Neural progenitor cell (in vitro differentiated cells): ENCODE data around the gene NSFL1C. TPM values are rescaled to one million over a fixed set of nuclear protein-coding genes. Genes with fewer than 3 reads are reported as not detected.

Experiments
- DNase-seq: peaks from one replicate; pipeline ENCODE4 v3.0.0-alpha.2; 2016; ENCODE audit warnings: low spot score
- H2AFZ ChIP-seq: fragments of 200-600 bp; sonication (generic); replicated peaks from 2 replicates; pipeline ENCODE4 v1.6.1; 2016; ENCODE audit warnings: antibody characterized with exemption
- H3F3A ChIP-seq: fragments of 200-600 bp; sonication (generic); 2 replicates; pipeline ENCODE4 v1.6.1; 2016; ENCODE audit warnings: antibody characterized with exemption, low read depth
- H3K27ac ChIP-seq: fragments of 200-600 bp; sonication (generic); 2 replicates; pipeline ENCODE4 v1.5.1; 2016; ENCODE audit warnings: mild to moderate bottlenecking
- H3K27me3 ChIP-seq: fragments of 200-600 bp; sonication (generic); 2 replicates; pipeline ENCODE4 v1.6.1; 2016; ENCODE audit warnings: mild to moderate bottlenecking, moderate library complexity
- H3K36me3 ChIP-seq: fragments of 200-600 bp; sonication (generic); 2 replicates; pipeline ENCODE4 v1.5.1; 2016
- H3K4me1 ChIP-seq: fragments of 200-600 bp; sonication (generic); 2 replicates; pipeline ENCODE4 v1.6.1; 2016; ENCODE audit warnings: mixed run types
- H3K4me2 ChIP-seq: fragments of 200-600 bp; sonication (generic); 2 replicates; pipeline ENCODE4 v1.6.1; 2016
- H3K4me3 ChIP-seq: fragments of 200-600 bp; sonication (generic); 2 replicates; pipeline ENCODE4 v1.5.1; 2016
- H3K79me2 ChIP-seq: fragments of 200-600 bp; sonication (generic); 2 replicates; pipeline ENCODE4 v1.6.1; 2016; ENCODE audit warnings: low read depth
- H3K9ac ChIP-seq: fragments of 200-600 bp; sonication (generic); 2 replicates; pipeline ENCODE4 v1.6.1; 2016
- H3K9me3 ChIP-seq: fragments of 200-600 bp; sonication (generic); 2 replicates; pipeline ENCODE4 v1.5.1; 2016; ENCODE audit warnings: low read depth
- H4K20me1 ChIP-seq: fragments of 200-600 bp; sonication (generic); 2 replicates; pipeline ENCODE4 v1.6.1; 2016; ENCODE audit warnings: low read depth
- H3K27ac Mint-ChIP-seq: 3 replicates; pipeline ENCODE4 v1.8.0; 2021; ENCODE audit warnings: mixed read lengths
- H3K27me3 Mint-ChIP-seq: 2 replicates; pipeline ENCODE4 v1.8.0; 2022; ENCODE audit warnings: low read depth, mild to moderate bottlenecking, inconsistent platforms, moderate library complexity, mixed read lengths; ENCODE audit not compliant: insufficient read depth
- H3K36me3 Mint-ChIP-seq: 3 replicates; pipeline ENCODE4 v1.8.0; 2021; ENCODE audit warnings: mixed read lengths
- H3K4me1 Mint-ChIP-seq: 3 replicates; pipeline ENCODE4 v1.8.0; 2021; ENCODE audit warnings: mixed read lengths
- H3K4me3 Mint-ChIP-seq: 3 replicates; pipeline ENCODE4 v1.8.0; 2021; ENCODE audit warnings: mild to moderate bottlenecking, moderate library complexity, mixed read lengths
- H3K9me3 Mint-ChIP-seq: 3 replicates; pipeline ENCODE4 v1.8.0; 2020; ENCODE audit warnings: mixed read lengths
- EZH2 ChIP-seq: fragments of 200-600 bp; sonication (generic); IDR thresholded peaks from 2 replicates; pipeline ENCODE4 v1.6.1; 2017; ENCODE audit warnings: antibody characterized with exemption, mild to moderate bottlenecking, moderate library complexity
- EZH2phosphoT487 ChIP-seq: fragments of 200-600 bp; sonication (generic); IDR thresholded peaks from 2 replicates; pipeline ENCODE4 v1.6.1; 2017; ENCODE audit warnings: antibody characterized with exemption
- total RNA-seq: library from RNA; depleted of rRNA; stranded (reverse); fragments of >200 nt; gene quantifications from 2 replicates; pipeline ENCODE4 v1.2.3, GENCODE V29; 2015; ENCODE audit warnings: low replicate concordance
- TF ChIP-seq, protein P1 (sequence below): fragments of 200-600 bp; sonication (generic); IDR thresholded peaks from 2 replicates; pipeline ENCODE4 v1.5.1; 2017; ENCODE audit warnings: antibody characterized with exemption, mild to moderate bottlenecking

The NSFL1C gene
- total RNA-seq, 1 donor from 2014 or later = 30.5 TPM

DNA sequence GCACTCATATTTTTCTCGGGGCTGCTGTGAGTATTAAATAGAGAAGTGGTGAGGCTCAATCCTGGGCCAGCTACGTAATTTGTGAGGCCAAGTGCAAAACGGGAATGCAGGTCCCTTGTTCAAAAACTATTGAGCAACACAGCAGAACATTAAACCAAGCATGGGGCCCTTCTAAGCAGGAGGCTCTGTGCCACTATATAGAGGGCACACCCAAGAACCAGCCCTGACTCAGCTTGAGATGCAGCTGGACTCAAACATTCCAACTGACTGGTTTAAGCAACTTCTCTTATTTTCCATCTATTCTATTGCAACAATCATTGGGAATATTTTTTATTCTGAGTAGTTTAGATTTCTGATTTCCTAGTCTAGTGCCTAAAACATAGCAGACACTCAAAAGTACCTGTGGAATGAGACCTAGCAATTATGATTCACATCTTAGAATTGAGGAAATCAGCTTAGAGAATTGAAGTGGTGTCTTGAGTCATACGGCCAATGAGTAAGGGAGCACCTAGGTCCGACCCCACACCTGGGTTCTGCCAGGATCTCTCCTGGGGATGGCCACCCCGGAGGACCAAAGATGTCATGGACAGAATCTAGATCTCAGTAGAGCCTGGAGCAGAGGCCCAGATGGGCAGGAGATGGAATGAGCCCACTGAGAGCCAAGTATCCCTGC, 23.3 kb upstream of the NSFL1C start:
- H3K4me1 Mint-ChIP-seq = no peaks in the 10 kb centered on the region
- Histone ChIP-seq H3K27me3 (peaks cover 28% of the 10 kb centered on the region), H3K9ac (no peak overlapping the region), H3K4me3 (no peak overlapping the region), H3K27ac (no peak overlapping the region), H3K79me2 (no peaks in the 10 kb centered on the region), H4K20me1 (no peaks in the 10 kb centered on the region), H3K9me3 (no peaks in the 10 kb centered on the region), H2AFZ (no peak overlapping the region), H3F3A (no peaks in the 10 kb centered on the region), H3K4me2 (no peak overlapping the region), H3K36me3 (no peaks in the 10 kb centered on the region), H3K4me1 (no peaks in the 10 kb centered on the region)
- no peak for DNase-seq
- H3K4me3 Mint-ChIP-seq = no peak overlapping the region
- no peak for TF ChIP-seq EZH2
- TF ChIP-seq EZH2phosphoT487 = no peak
- TF ChIP-seq, protein P1, sequence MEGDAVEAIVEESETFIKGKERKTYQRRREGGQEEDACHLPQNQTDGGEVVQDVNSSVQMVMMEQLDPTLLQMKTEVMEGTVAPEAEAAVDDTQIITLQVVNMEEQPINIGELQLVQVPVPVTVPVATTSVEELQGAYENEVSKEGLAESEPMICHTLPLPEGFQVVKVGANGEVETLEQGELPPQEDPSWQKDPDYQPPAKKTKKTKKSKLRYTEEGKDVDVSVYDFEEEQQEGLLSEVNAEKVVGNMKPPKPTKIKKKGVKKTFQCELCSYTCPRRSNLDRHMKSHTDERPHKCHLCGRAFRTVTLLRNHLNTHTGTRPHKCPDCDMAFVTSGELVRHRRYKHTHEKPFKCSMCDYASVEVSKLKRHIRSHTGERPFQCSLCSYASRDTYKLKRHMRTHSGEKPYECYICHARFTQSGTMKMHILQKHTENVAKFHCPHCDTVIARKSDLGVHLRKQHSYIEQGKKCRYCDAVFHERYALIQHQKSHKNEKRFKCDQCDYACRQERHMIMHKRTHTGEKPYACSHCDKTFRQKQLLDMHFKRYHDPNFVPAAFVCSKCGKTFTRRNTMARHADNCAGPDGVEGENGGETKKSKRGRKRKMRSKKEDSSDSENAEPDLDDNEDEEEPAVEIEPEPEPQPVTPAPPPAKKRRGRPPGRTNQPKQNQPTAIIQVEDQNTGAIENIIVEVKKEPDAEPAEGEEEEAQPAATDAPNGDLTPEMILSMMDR = no peak
- peaks cover 2% of the 10 kb centered on the region for H3K27me3 Mint-ChIP-seq
- H3K36me3 Mint-ChIP-seq = no peaks in the 10 kb centered on the region
- no peak overlapping the region for H3K27ac Mint-ChIP-seq
- no peaks in the 10 kb centered on the region for H3K9me3 Mint-ChIP-seq

DNA sequence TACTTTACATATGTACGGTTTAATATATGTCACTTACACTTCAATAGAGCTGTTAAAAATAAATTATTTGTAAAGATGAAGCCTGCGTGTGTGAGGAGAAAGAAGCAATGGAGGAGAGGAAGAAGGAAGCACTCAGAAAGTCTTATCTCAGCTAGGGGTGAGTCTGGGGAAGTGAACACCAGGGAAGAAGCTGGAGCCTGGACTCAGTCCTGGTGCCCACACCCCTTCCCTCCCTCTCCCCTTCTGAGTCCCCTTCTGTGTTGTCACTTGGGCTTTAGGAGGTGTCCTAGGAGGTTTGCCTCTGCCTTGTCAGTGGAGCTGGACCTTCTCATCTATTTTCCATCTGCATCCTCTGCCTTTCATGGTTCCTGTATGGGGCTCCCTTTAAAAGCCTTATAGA, 22.7 kb upstream of the NSFL1C start:
- TF ChIP-seq, protein P1 = no peak
- TF ChIP-seq EZH2phosphoT487 (no peak), EZH2 (no peak)
- no peak overlapping the region for H2AFZ ChIP-seq
- H3K9me3 Mint-ChIP-seq = no peaks in the 10 kb centered on the region
- no peaks in the 10 kb centered on the region for H3K9me3 ChIP-seq
- DNase-seq = no peak
- H3K4me3 ChIP-seq = no peak overlapping the region
- no peaks in the 10 kb centered on the region for H3K36me3 ChIP-seq
- no peaks in the 10 kb centered on the region for H3K4me1 Mint-ChIP-seq
- no peak overlapping the region for H3K4me3 Mint-ChIP-seq
- H3K36me3 Mint-ChIP-seq = no peaks in the 10 kb centered on the region
- no peaks in the 10 kb centered on the region for H3K4me1 ChIP-seq
- no peak overlapping the region for H3K9ac ChIP-seq
- peaks cover 32% of the 10 kb centered on the region for H3K27me3 ChIP-seq
- H3K79me2 ChIP-seq = no peaks in the 10 kb centered on the region
- H3K27ac ChIP-seq = no peak overlapping the region
- no peaks in the 10 kb centered on the region for H4K20me1 ChIP-seq
- H3K27ac Mint-ChIP-seq = no peak overlapping the region
- H3K4me2 ChIP-seq = no peak overlapping the region
- H3F3A ChIP-seq = no peaks in the 10 kb centered on the region
- peaks cover 2% of the 10 kb centered on the region for H3K27me3 Mint-ChIP-seq

DNA sequence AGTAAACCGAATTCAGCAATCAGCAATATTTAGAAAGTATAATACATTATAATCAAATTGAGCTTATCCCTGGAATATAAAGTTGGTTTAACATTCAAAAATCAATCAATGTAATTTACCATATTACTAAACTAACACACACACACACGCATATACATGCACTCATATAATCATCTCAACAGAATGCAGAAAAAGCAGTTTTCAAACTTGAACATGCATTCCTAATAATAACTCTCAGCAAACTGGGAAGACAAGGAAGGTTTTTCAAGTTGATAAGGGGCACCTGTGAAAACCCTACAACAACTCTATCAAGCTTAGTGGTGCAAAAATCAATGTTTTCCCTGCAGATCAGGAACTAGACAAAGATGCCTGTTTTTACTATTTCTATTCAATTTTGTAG, 19.9 kb upstream of the NSFL1C start:
- Mint-ChIP-seq H3K9me3 (no peaks in the 10 kb centered on the region), H3K27ac (no peak overlapping the region), H3K36me3 (no peaks in the 10 kb centered on the region), H3K4me3 (no peak overlapping the region), H3K27me3 (peaks cover 2% of the 10 kb centered on the region), H3K4me1 (no peaks in the 10 kb centered on the region)
- Histone ChIP-seq H3K79me2 (no peaks in the 10 kb centered on the region), H2AFZ (no peak overlapping the region), H4K20me1 (no peaks in the 10 kb centered on the region), H3K4me3 (no peak overlapping the region), H3K9me3 (no peaks in the 10 kb centered on the region), H3K9ac (no peak overlapping the region), H3K4me2 (no peak overlapping the region), H3K27ac (no peak overlapping the region), H3K36me3 (no peaks in the 10 kb centered on the region), H3K4me1 (no peaks in the 10 kb centered on the region), H3K27me3 (peaks cover 43% of the 10 kb centered on the region), H3F3A (no peaks in the 10 kb centered on the region)
- TF ChIP-seq EZH2 = no peak
- TF ChIP-seq EZH2phosphoT487 = no peak
- TF ChIP-seq, protein P1 = no peak
- no peak for DNase-seq
